ENCODE results near the gene SERINC3. TPM values are rescaled to one million over a fixed set of nuclear protein-coding genes. Genes with fewer than 3 reads are reported as not detected.

Gene SERINC3
- total RNA-seq, 2 donors from 2014 or later, result 62.8 to 76.2 TPM

DNA sequence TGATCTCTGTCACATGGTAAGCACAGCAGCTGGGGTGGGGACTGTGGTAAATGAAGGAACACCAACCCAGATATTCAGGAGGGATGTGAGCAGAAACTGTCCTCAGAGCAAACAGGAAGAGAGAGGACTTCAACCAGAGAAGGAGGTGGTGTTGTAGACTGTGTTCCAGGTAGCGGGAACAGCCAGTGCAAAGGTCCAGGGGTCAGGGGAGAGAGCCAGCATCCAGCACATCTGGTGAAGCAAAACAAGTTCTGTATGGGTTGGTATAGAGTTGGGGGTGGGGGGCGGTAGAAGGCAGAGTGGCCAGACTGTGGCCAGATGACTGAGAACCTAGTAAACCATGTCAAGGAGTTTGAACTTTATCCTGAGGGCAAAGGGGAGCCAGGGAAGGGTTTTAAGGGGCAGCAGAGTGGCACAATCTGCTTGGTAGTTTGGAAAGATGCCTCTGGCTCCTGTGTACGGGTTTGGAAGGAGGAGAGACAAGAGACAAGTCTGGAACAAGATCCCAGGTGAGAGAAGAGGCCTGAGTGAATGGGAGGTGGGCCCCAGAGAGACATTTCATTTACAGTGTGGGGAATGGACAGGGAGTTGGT is 73.9 kb downstream of the SERINC3 start:
- Mint-ChIP-seq H3K27ac (no peak overlapping the region), H3K27me3 (peaks cover 37% of the 10 kb centered on the region), H3K36me3 (ENCODE audit: low read depth) (no peaks in the 10 kb centered on the region), H3K4me3 (no peak overlapping the region), H3K4me1 (no peaks in the 10 kb centered on the region)
- ATAC-seq, result no peak
- no peak for DNase-seq
- H3K9me3 ChIP-seq (ENCODE audit: control insufficient read depth, low read length, poor library complexity, severe bottlenecking), result no peaks in the 10 kb centered on the region

Other genes with a start within 250 kb of the SERINC3 start
- 1 to 10 TPM; 3.3 to 3.4 TPM for gene FITM2, start 210.9 kb downstream of the SERINC3 start, total RNA-seq
- not detected for gene R3HDML, start 185.0 kb downstream of the SERINC3 start, total RNA-seq
- gene HNF4A, start 166.4 kb downstream of the SERINC3 start, total RNA-seq, result not detected
- 10 to 100 TPM; 11.1 to 11.7 TPM for gene TTPAL, start 46.2 kb downstream of the SERINC3 start, total RNA-seq
- 1 to 10 TPM; 2.2 to 4.5 TPM for gene PKIG, start 60.5 kb upstream of the SERINC3 start, total RNA-seq
- 10 to 100 TPM; 36.0 to 36.1 TPM for gene ADA, start 129.6 kb upstream of the SERINC3 start, total RNA-seq
- gene CCN5, start 193.3 kb upstream of the SERINC3 start, total RNA-seq, result not detected
- not detected for gene KCNK15, start 223.8 kb upstream of the SERINC3 start, total RNA-seq

Measured in T-helper 17 cell (primary cell).